ENCODE measurements around the gene CNKSR3.

DNA sequence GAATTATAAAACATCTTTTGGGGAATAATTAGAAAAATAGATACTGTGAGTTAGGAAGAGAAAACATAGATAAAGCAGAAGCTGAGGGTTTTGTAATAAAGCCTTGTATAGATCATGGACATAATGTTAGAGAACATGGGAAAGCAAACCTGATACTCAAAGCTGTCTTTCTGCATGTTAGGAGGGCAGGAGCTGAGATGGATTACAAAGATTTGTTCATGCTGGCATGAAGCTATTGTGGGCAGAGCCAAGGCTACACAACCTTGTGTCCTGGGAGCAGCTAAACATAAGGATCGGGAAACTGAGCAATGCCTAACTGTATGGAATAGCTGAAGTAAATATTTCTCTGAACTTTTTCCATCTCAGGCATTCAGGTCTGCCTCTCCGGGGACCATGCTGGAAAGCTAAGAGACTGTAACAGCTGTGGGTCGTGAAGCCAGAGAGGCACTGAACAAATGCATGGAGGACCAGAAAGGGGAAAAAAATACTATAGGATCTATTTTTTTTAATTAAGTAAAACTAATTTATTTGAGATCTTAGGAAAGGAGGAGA, 28.2 kb upstream of the CNKSR3 start:
- TF ChIP-seq CTCF (IDR thresholded peaks at IDR 0.05; ENCODE audit: poor library complexity, severe bottlenecking) = no peak
- no peak for TF ChIP-seq SMC3 (conservative IDR thresholded peaks at IDR 0.05; ENCODE audit: poor library complexity)

Measured in neural cell (in vitro differentiated cells).